WTC11 (cell line): Measurements from ENCODE around the gene HPS5. TPM values are rescaled to one million over a fixed set of nuclear protein-coding genes. Genes with fewer than 3 reads are reported as not detected.

ENCODE experiments used
- ATAC-seq: fragments of 200-7000 bp; cut with Tn5 transposase; 2 replicates; pipeline ENCODE4 v1.10.0; 2021; ENCODE audit warnings: mild to moderate bottlenecking, moderate library complexity
- CTCF ChIA-PET: fragments of 300-600 bp; sonication (Branson Sonifier 250); formaldehyde crosslinking; loops from one replicate; lab custom pipeline; 2021; ENCODE audit warnings: antibody characterized with exemption; lab: Charles Lee
- POLR2A ChIA-PET: fragments of 350-600 bp; sonication (Branson Sonifier 250); formaldehyde crosslinking; loops from one replicate; lab custom pipeline; 2021; ENCODE audit warnings: antibody characterized with exemption; lab: Charles Lee
- DNase-seq: peaks from one replicate; pipeline ENCODE4 v3.0.0; 2021; ENCODE audit warnings: low spot score
- H3K27ac Mint-ChIP-seq: 2 replicates; pipeline ENCODE4 v1.8.0; 2021; ENCODE audit warnings: mixed read lengths
- H3K27me3 Mint-ChIP-seq: 2 replicates; pipeline ENCODE4 v1.8.0; 2021; ENCODE audit warnings: low read depth, mild to moderate bottlenecking, moderate library complexity, mixed read lengths
- H3K36me3 Mint-ChIP-seq: 2 replicates; pipeline ENCODE4 v1.8.0; 2021; ENCODE audit warnings: mixed read lengths
- H3K4me1 Mint-ChIP-seq: 2 replicates; pipeline ENCODE4 v1.8.0; 2022; ENCODE audit warnings: mixed read lengths
- H3K4me3 Mint-ChIP-seq: 2 replicates; pipeline ENCODE4 v1.8.0; 2021; ENCODE audit warnings: mild to moderate bottlenecking, moderate library complexity, mixed read lengths
- H3K9me3 Mint-ChIP-seq: 2 replicates; pipeline ENCODE4 v1.8.0; 2021; ENCODE audit warnings: mixed read lengths
- ATF2 ChIP-seq: sonication (generic); formaldehyde crosslinking; IDR thresholded peaks from 2 replicates; pipeline ENCODE4 v1.8.1; 2022; ENCODE audit warnings: low read depth, missing genetic modification reagents, borderline replicate concordance
- ATF3 ChIP-seq: sonication (generic); formaldehyde crosslinking; conservative IDR thresholded peaks from 2 replicates; pipeline ENCODE4 v1.8.1; 2022; ENCODE audit warnings: mild to moderate bottlenecking, missing genetic modification reagents
- CREM ChIP-seq: sonication (generic); formaldehyde crosslinking; IDR thresholded peaks from 2 replicates; pipeline ENCODE4 v1.8.1; 2022; ENCODE audit warnings: mild to moderate bottlenecking, missing genetic modification reagents, moderate library complexity
- E2F5 ChIP-seq: sonication (generic); formaldehyde crosslinking; IDR thresholded peaks from 2 replicates; pipeline ENCODE4 v1.8.1; 2022; ENCODE audit warnings: mild to moderate bottlenecking, moderate library complexity, missing genetic modification reagents
- ELF4 ChIP-seq: sonication (generic); formaldehyde crosslinking; IDR thresholded peaks from 2 replicates; pipeline ENCODE4 v1.8.1; 2022; ENCODE audit warnings: low read depth, mild to moderate bottlenecking, moderate library complexity, missing genetic modification reagents
- EMX1 ChIP-seq: fragments of 250-450 bp; sonication (Bioruptor Pico); IDR thresholded peaks from 2 replicates; pipeline ENCODE4 v1.8.0; 2021; ENCODE audit warnings: mild to moderate bottlenecking
- ERG ChIP-seq: fragments of 250-450 bp; sonication (Bioruptor Pico); IDR thresholded peaks from 2 replicates; pipeline ENCODE4 v1.8.0; 2021; ENCODE audit warnings: mild to moderate bottlenecking
- GTF2I ChIP-seq: fragments of 250-450 bp; sonication (Bioruptor Pico); conservative IDR thresholded peaks from 2 replicates; pipeline ENCODE4 v1.4.0; 2021; ENCODE audit warnings: mild to moderate bottlenecking
- IRF1 ChIP-seq: sonication (generic); formaldehyde crosslinking; IDR thresholded peaks from 2 replicates; pipeline ENCODE4 v1.8.0; 2023; ENCODE audit warnings: missing genetic modification reagents
- IRF2 ChIP-seq: sonication (generic); formaldehyde crosslinking; IDR thresholded peaks from 2 replicates; pipeline ENCODE4 v1.8.0; 2022; ENCODE audit warnings: low read depth, missing genetic modification reagents, borderline replicate concordance
- MAX ChIP-seq: sonication (generic); formaldehyde crosslinking; IDR thresholded peaks from 2 replicates; pipeline ENCODE4 v1.8.0; 2022; ENCODE audit warnings: mild to moderate bottlenecking, missing genetic modification reagents
- MLX ChIP-seq: sonication (generic); formaldehyde crosslinking; IDR thresholded peaks from 2 replicates; pipeline ENCODE4 v1.8.1; 2023; ENCODE audit warnings: mild to moderate bottlenecking, missing genetic modification reagents, moderate library complexity
- MXD4 ChIP-seq: fragments of 250-450 bp; sonication (Bioruptor Pico); IDR thresholded peaks from 2 replicates; pipeline ENCODE4 v1.8.0; 2021; ENCODE audit warnings: mild to moderate bottlenecking, moderate library complexity, borderline replicate concordance
- NFE2L1 ChIP-seq: sonication (generic); formaldehyde crosslinking; IDR thresholded peaks from 2 replicates; pipeline ENCODE4 v1.8.1; 2023; ENCODE audit warnings: missing genetic modification reagents
- NR3C1 ChIP-seq: sonication (generic); formaldehyde crosslinking; conservative IDR thresholded peaks from 2 replicates; pipeline ENCODE4 v1.8.1; 2023; ENCODE audit warnings: low read depth, mild to moderate bottlenecking, missing genetic modification reagents
- PRRX2 ChIP-seq: fragments of 250-450 bp; sonication (Bioruptor Pico); IDR thresholded peaks from 2 replicates; pipeline ENCODE4 v1.8.0; 2021; ENCODE audit warnings: mild to moderate bottlenecking
- SMAD3 ChIP-seq: sonication (generic); formaldehyde crosslinking; IDR thresholded peaks from 2 replicates; pipeline ENCODE4 v1.8.0; 2022; ENCODE audit warnings: missing genetic modification reagents, mild to moderate bottlenecking, borderline replicate concordance
- TEAD4 ChIP-seq: sonication (generic); formaldehyde crosslinking; IDR thresholded peaks from 2 replicates; pipeline ENCODE4 v1.8.0; 2022; ENCODE audit warnings: mild to moderate bottlenecking, missing genetic modification reagents
- TP53 ChIP-seq: sonication (generic); formaldehyde crosslinking; IDR thresholded peaks from 2 replicates; pipeline ENCODE4 v1.8.1; 2023; ENCODE audit warnings: mild to moderate bottlenecking, missing genetic modification reagents
- ZNF263 ChIP-seq: sonication (generic); formaldehyde crosslinking; IDR thresholded peaks from 2 replicates; pipeline ENCODE4 v1.8.1; 2022; ENCODE audit warnings: low read depth, mild to moderate bottlenecking, moderate library complexity, missing genetic modification reagents
- ZNF396 ChIP-seq: fragments of 250-450 bp; sonication (Bioruptor Pico); IDR thresholded peaks from 2 replicates; pipeline ENCODE4 v1.8.0; 2021; ENCODE audit warnings: mild to moderate bottlenecking, moderate library complexity, borderline replicate concordance
- ZNF671 ChIP-seq: fragments of 250-450 bp; sonication (Bioruptor Pico); IDR thresholded peaks from 2 replicates; pipeline ENCODE4 v1.8.0; 2021; ENCODE audit warnings: mild to moderate bottlenecking
- ZSCAN18 ChIP-seq: fragments of 250-450 bp; sonication (Bioruptor Pico); IDR thresholded peaks from 2 replicates; pipeline ENCODE4 v2.1.2; 2022; ENCODE audit warnings: mild to moderate bottlenecking, moderate library complexity
- total RNA-seq: library from RNA; stranded (reverse); gene quantifications from 3 replicates; pipeline ENCODE4 v1.2.3, GENCODE V29; 2021

HPS5 gene
- total RNA-seq, 1 experiment from 2014 or later: 14.9 TPM

GRCh38 chr11:18233912-18234311 lies 88.0 kb downstream of the HPS5 start:
- no peaks in the 10 kb centered on the region for H3K4me1 Mint-ChIP-seq
- ATAC-seq (no peak), DNase-seq (no peak)
- no peak overlapping the region for H3K27ac Mint-ChIP-seq
- ChIA-PET CTCF (interaction anchor here (2.8 to 3.1 kb wide), 2 partner anchors 10 to 30 kb away, joined by 11 to 17 read pairs; no protein-coding TSS in a partner anchor), POLR2A (no interaction called here)
- no peak overlapping the region for H3K4me3 Mint-ChIP-seq
- no peaks in the 10 kb centered on the region for H3K36me3 Mint-ChIP-seq
- H3K9me3 Mint-ChIP-seq: peaks cover 4% of the 10 kb centered on the region
- peaks cover 8% of the 10 kb centered on the region; the same call in 1 of the 2 replicates for H3K27me3 Mint-ChIP-seq
- no peak for TF ChIP-seq TEAD4 (CRISPR knock-in tag)

- TF ChIP-seq EMX1 (CRISPR knock-in tag) (no peak), GTF2I (CRISPR knock-in tag) (no peak), MXD4 (CRISPR knock-in tag) (no peak), MLX (CRISPR knock-in tag) (no peak), ELF4 (CRISPR knock-in tag) (no peak), E2F5 (CRISPR knock-in tag) (no peak), TEAD4 (CRISPR knock-in tag) (no peak), PRRX2 (CRISPR knock-in tag) (no peak), NFE2L1 (CRISPR knock-in tag) (no peak), NR3C1 (CRISPR knock-in tag) (no peak), SMAD3 (CRISPR knock-in tag) (no peak), ATF3 (CRISPR knock-in tag) (no peak), ZNF671 (CRISPR knock-in tag) (no peak), MAX (no peak), IRF1 (no peak), TP53 (CRISPR knock-in tag) (no peak), IRF2 (no peak), CREM (CRISPR knock-in tag) (no peak), ZNF263 (no peak), ZSCAN18 (CRISPR knock-in tag) (no peak)
- DNase-seq (no peak), ATAC-seq (no peak)
- no peaks in the 10 kb centered on the region for H3K27me3 Mint-ChIP-seq
- no peak overlapping the region for H3K27ac Mint-ChIP-seq
- H3K4me1 Mint-ChIP-seq: no peaks in the 10 kb centered on the region
- H3K36me3 Mint-ChIP-seq: no peaks in the 10 kb centered on the region
- H3K4me3 Mint-ChIP-seq: no peak overlapping the region
- H3K9me3 Mint-ChIP-seq: peaks cover 7% of the 10 kb centered on the region
- ChIA-PET POLR2A (no interaction called here), CTCF (interaction anchor here (1.3 to 1.7 kb wide), 4 partner anchors 13 to 115 kb away, joined by 4 to 11 read pairs (median 6); no protein-coding TSS in a partner anchor)
Observed at GRCh38 chr11:18230859-18231258, 91.1 kb downstream of the HPS5 start.

- DNase-seq (no peak), ATAC-seq (no peak)
- H3K27me3 Mint-ChIP-seq: no peaks in the 10 kb centered on the region
- H3K27ac Mint-ChIP-seq: no peak overlapping the region
- H3K9me3 Mint-ChIP-seq: peaks cover 7% of the 10 kb centered on the region
- no peak overlapping the region for H3K4me3 Mint-ChIP-seq
- CTCF ChIA-PET: interaction anchor here (0.8 to 1.9 kb wide), 2 partner anchors 14 to 114 kb away, joined by 3 to 10 read pairs; no protein-coding TSS in a partner anchor
- H3K4me1 Mint-ChIP-seq: no peaks in the 10 kb centered on the region
- no peaks in the 10 kb centered on the region for H3K36me3 Mint-ChIP-seq
- POLR2A ChIA-PET: interaction anchor here (0.7 kb wide), 1 partner anchor 215 kb away, joined by 3 read pairs; no protein-coding TSS in a partner anchor
- TF ChIP-seq ATF2: no peak
- no peak for TF ChIP-seq MLX (CRISPR knock-in tag)
- no peak for TF ChIP-seq ERG
- TF ChIP-seq ZNF396 (CRISPR knock-in tag): no peak
Observed at GRCh38 chr11:18229501-18229900, 92.4 kb downstream of the HPS5 start.
